Lower lobe of right lung (tissue), 2 donors: ENCODE measurements around the gene TFPI2. TPM values are rescaled to one million over a fixed set of nuclear protein-coding genes. Genes with fewer than 3 reads are reported as not detected.
"Not testable (repeated sequence)": the region's sequence is repeated elsewhere in the genome, so short reads cannot be mapped to it uniquely, and the experiment has no call there.

Source experiments
- ATAC-seq, 2 donors: fragments of 200-7000 bp; cut with Tn5 transposase; one replicate each; pipeline ENCODE4 v1.9.1; 2020 to 2022; ENCODE audit warnings: mild to moderate bottlenecking in 2 of 2, moderate library complexity in 2 of 2
- DNase-seq: peaks from one replicate; pipeline ENCODE4 v3.0.0-alpha.2; 2020
- H3K27ac ChIP-seq: fragments of 200-600 bp; one replicate; pipeline ENCODE4 v1.8.0; 2022
- H3K27me3 ChIP-seq: fragments of 200-600 bp; one replicate; pipeline ENCODE4 v1.8.0; 2022; ENCODE audit warnings: low read depth
- H3K36me3 ChIP-seq: fragments of 200-600 bp; one replicate; pipeline ENCODE4 v1.8.0; 2022; ENCODE audit warnings: mild to moderate bottlenecking
- H3K4me1 ChIP-seq: fragments of 200-600 bp; one replicate; pipeline ENCODE4 v1.8.0; 2022
- H3K4me3 ChIP-seq: fragments of 200-600 bp; one replicate; pipeline ENCODE4 v1.8.0; 2022; ENCODE audit warnings: mild to moderate bottlenecking
- H3K9me3 ChIP-seq: fragments of 200-600 bp; one replicate; pipeline ENCODE4 v1.8.0; 2022
- CTCF ChIP-seq: fragments of 200-600 bp; IDR thresholded peaks from one replicate; pipeline ENCODE4 v1.8.0; 2022; ENCODE audit warnings: antibody characterized with exemption, mild to moderate bottlenecking
- intact Hi-C: fragments of 100-400 bp; cut with DNase I; formaldehyde crosslinking; loops from one replicate; pipeline ENCODE4 v1.11.0; 2022
- total RNA-seq: library from RNA; stranded (reverse); fragmentation: NEBNext Ultra II Directional; extraction: Animal tissue kit (Norgen Biotek cat#: 25700); gene quantifications from one replicate; pipeline ENCODE4 v1.2.1, GENCODE V29; 2021
- donor health status: DM: no; HTN: yes; CAD: no; lungs with severe emphysema.

The TFPI2 gene
- total RNA-seq, 1 donor from 2014 or later: 1.9 TPM

- no peak for TF ChIP-seq CTCF
- Histone ChIP-seq H3K27me3 (no peaks in the 10 kb centered on the region), H3K27ac (peak within 1 kb of the TSS; percentile 85), H3K4me1 (peaks cover 2% of the 10 kb centered on the region), H3K4me3 (peak within 1 kb of the TSS; percentile 59), H3K36me3 (peaks cover 2% of the 10 kb centered on the region), H3K9me3 (no peaks in the 10 kb centered on the region)
- ATAC-seq: peak; percentile 88
- intact Hi-C loops: no loop called here
- peak; percentile 74 for DNase-seq
Measured at GRCh38 chr7:93921607-93922566, 31.3 kb upstream of the TFPI2 start, which contains the start of gene GNG11. Gene GNG11 (plus strand): TSS chr7:93921735. CDS start chr7:93922138, 403 bp downstream.

- DNase-seq (no peak), ATAC-seq (no peak)
- no peaks in the 10 kb centered on the region for H3K9me3 ChIP-seq
- no peak for TF ChIP-seq CTCF
- no peaks in the 10 kb centered on the region for H3K36me3 ChIP-seq
- no peaks in the 10 kb centered on the region for H3K27me3 ChIP-seq
- peak overlapping the region; percentile 85 for H3K27ac ChIP-seq
- intact Hi-C loops: no loop called here
- peak overlapping the region; percentile 59 for H3K4me3 ChIP-seq
- no peaks in the 10 kb centered on the region for H3K4me1 ChIP-seq
Measured at GRCh38 chr7:93921186-93921585, 30.6 kb upstream of the TFPI2 start.

- TF ChIP-seq CTCF: no peak
- H3K4me3 ChIP-seq: peak overlapping the region; percentile 59
- no peaks in the 10 kb centered on the region for H3K4me1 ChIP-seq
- no peak for ATAC-seq
- peak overlapping the region; percentile 85 for H3K27ac ChIP-seq
- DNase-seq: no peak
- no peaks in the 10 kb centered on the region for H3K9me3 ChIP-seq
- intact Hi-C loops: no loop called here
- no peaks in the 10 kb centered on the region for H3K27me3 ChIP-seq
- H3K36me3 ChIP-seq: no peaks in the 10 kb centered on the region
Measured at GRCh38 chr7:93920496-93921182, 30.1 kb upstream of the TFPI2 start.

GRCh38 chr7:93916315-93916714 is 25.8 kb upstream of the TFPI2 start:
- ATAC-seq, H3K36me3 ChIP-seq, intact Hi-C loops, H3K4me3 ChIP-seq, DNase-seq, H3K9me3 ChIP-seq, H3K27ac ChIP-seq, H3K27me3 ChIP-seq, H3K4me1 ChIP-seq: not testable (repeated sequence)

- H3K4me3 ChIP-seq, DNase-seq, ATAC-seq, H3K27ac ChIP-seq, H3K4me1 ChIP-seq, H3K36me3 ChIP-seq, H3K9me3 ChIP-seq, intact Hi-C loops, H3K27me3 ChIP-seq: not testable (repeated sequence)
Measured at GRCh38 chr7:93915888-93916287, 25.3 kb upstream of the TFPI2 start.

- H3K4me1 ChIP-seq, H3K27me3 ChIP-seq, DNase-seq, intact Hi-C loops, H3K27ac ChIP-seq, H3K36me3 ChIP-seq, H3K4me3 ChIP-seq, ATAC-seq, H3K9me3 ChIP-seq: not testable (repeated sequence)
Measured at GRCh38 chr7:93915206-93915842, 24.8 kb upstream of the TFPI2 start.
